Upper lobe of left lung (tissue), 6 donors: ENCODE measurements around the gene RIMS4. TPM values are rescaled to one million over a fixed set of nuclear protein-coding genes. Genes with fewer than 3 reads are reported as not detected.

Experiments used
- ATAC-seq, 2 donors: fragments of 200-7000 bp; cut with Tn5 transposase; one replicate each; pipeline ENCODE4 v1.9.1; 2022; ENCODE audit warnings: mild to moderate bottlenecking in 2 of 2, moderate library complexity in 2 of 2; ENCODE audit not compliant: low FRiP score in 2 of 2
- DNase-seq, 2 donors: peaks; one replicate each; pipeline ENCODE4 v3.0.0-alpha.2; 2019 to 2020
- H3K27ac ChIP-seq, 4 donors: fragments of 200-600 bp; sonication (generic); one replicate each; pipeline ENCODE4 v1.5.1; 2016 to 2019
- H3K27me3 ChIP-seq, 4 donors: fragments of 200-600 bp; sonication (generic); one replicate each; pipeline ENCODE4 v1.5.1; 2017 to 2019
- H3K36me3 ChIP-seq, 4 donors: fragments of 200-600 bp; sonication (generic); one replicate each; pipeline ENCODE4 v1.5.1; 2016 to 2019
- H3K4me1 ChIP-seq, 4 donors: fragments of 200-600 bp; sonication (generic); one replicate each; pipeline ENCODE4 v1.5.1; 2018 to 2019
- H3K4me3 ChIP-seq, 4 donors: fragments of 200-600 bp; sonication (generic); one replicate each; pipeline ENCODE4 v1.5.1; 2017 to 2019; ENCODE audit warnings: mild to moderate bottlenecking in 2 of 4, moderate library complexity in 1 of 4
- H3K9me3 ChIP-seq, 4 donors: fragments of 200-600 bp; sonication (generic); one replicate each; pipeline ENCODE4 v1.5.1; 2018 to 2019
- EP300 ChIP-seq, 4 donors: sonication (generic); formaldehyde crosslinking; IDR thresholded peaks; one replicate each; pipeline ENCODE4 v1.5.1; 2017; ENCODE audit warnings: antibody characterized with exemption in 4 of 4, control low read depth in 2 of 4
- POLR2A ChIP-seq, 4 donors: fragments of 450-650 bp; IDR thresholded peaks; one replicate each; pipeline ENCODE4 v1.5.1; 2016 to 2017; ENCODE audit warnings: antibody characterized with exemption in 4 of 4, mild to moderate bottlenecking in 2 of 4
- POLR2AphosphoS5 ChIP-seq, 2 donors: sonication (generic); formaldehyde crosslinking; IDR thresholded peaks; one replicate each; pipeline ENCODE4 v1.5.1; 2017; ENCODE audit warnings: antibody characterized with exemption in 2 of 2
- WGBS, 2 donors: methylation state at CpG; one replicate each; pipeline ENCODE4 v1.1.5; 2017 to 2018; 5-methylcytosine and 5-hydroxymethylcytosine counted together
- total RNA-seq, 6 donors: library from RNA; depleted of rRNA in 4 of 6; stranded (reverse); fragments of >200 nt in 4 of 6; gene quantifications; one replicate each; pipeline versions ENCODE4 v1.1.0 to v1.2.1, GENCODE V29; 2016 to 2021
- TF ChIP-seq, protein P1 (sequence below), 6 experiments: fragments of 450-650 bp in 4 of 6; fragments of 200-600 bp in 2 of 6; sonication (generic) in 2 of 6; IDR thresholded peaks; one replicate each; pipeline ENCODE4 v1.5.1; 2016 to 2019; ENCODE audit warnings: antibody characterized with exemption in 6 of 6
- donor health status: DM: no; HTN: no; CAD: no; lungs with moderate emphysema.
- donor health status: DM: no; HTN: yes; CAD: no; lungs with severe emphysema.

RIMS4 gene
- total RNA-seq, 6 donors from 2014 or later = 1.0 to 2.2 (median 2.1) TPM

DNA sequence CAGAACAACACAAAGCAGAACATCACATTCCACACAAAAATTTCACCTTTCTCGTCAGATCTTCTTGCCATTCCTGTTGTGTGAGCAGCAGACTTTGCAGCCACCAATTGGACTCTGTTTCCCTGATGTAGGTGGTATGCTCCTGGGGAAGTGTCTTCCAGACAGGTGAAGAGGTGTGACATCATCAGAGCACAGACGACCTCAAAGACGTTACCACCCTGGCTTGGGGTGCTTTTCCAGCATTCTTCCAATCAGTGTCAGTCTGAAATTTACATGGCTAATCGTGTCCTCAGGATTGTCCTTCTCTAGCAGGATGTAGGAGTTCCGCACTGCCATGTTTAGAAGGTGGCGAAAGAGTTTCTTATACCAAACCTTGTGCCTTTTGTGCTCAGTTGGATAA lies 31.6 kb upstream of the RIMS4 start:
- H3K4me1 ChIP-seq = no peaks in the 10 kb centered on the region
- 59 to 79% methylated on average over 6 of the region's 6 CpGs for WGBS, 2 donors
- H3K4me3 ChIP-seq = no peak overlapping the region
- ATAC-seq (no peak), DNase-seq (no peak)
- H3K9me3 ChIP-seq = no peaks in the 10 kb centered on the region
- no peaks in the 10 kb centered on the region for H3K36me3 ChIP-seq
- no peak for TF ChIP-seq POLR2A (IDR thresholded peaks at IDR 0.05)
- TF ChIP-seq, protein P1, sequence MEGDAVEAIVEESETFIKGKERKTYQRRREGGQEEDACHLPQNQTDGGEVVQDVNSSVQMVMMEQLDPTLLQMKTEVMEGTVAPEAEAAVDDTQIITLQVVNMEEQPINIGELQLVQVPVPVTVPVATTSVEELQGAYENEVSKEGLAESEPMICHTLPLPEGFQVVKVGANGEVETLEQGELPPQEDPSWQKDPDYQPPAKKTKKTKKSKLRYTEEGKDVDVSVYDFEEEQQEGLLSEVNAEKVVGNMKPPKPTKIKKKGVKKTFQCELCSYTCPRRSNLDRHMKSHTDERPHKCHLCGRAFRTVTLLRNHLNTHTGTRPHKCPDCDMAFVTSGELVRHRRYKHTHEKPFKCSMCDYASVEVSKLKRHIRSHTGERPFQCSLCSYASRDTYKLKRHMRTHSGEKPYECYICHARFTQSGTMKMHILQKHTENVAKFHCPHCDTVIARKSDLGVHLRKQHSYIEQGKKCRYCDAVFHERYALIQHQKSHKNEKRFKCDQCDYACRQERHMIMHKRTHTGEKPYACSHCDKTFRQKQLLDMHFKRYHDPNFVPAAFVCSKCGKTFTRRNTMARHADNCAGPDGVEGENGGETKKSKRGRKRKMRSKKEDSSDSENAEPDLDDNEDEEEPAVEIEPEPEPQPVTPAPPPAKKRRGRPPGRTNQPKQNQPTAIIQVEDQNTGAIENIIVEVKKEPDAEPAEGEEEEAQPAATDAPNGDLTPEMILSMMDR (IDR thresholded peaks at IDR 0.05) = no peak
- no peak for TF ChIP-seq EP300 (IDR thresholded peaks at IDR 0.05)
- TF ChIP-seq POLR2AphosphoS5 (IDR thresholded peaks at IDR 0.05) = no peak
- no peak overlapping the region for H3K27ac ChIP-seq
- H3K27me3 ChIP-seq = no peaks in the 10 kb centered on the region

DNA sequence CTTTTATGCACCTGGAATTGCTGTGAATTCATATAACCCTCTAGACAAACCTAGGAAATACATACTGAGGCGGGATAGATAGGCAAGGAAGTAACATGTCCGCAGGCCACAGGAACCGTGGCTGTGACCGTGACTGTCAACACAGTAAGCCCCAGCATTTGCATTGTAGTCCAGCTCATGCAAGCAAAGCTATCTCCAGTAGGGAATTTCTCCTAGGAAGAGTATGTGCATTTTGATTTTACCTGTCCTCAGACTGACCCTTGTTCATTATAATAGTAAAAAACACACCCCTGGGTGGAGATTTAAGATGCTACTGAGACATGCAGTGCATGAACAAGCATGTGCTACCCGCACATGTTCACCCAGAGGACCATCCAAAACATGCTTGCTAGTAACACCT lies 30.5 kb upstream of the RIMS4 start:
- TF ChIP-seq, protein P1 (IDR thresholded peaks at IDR 0.05) = no peak
- TF ChIP-seq POLR2A (IDR thresholded peaks at IDR 0.05) (no peak), POLR2AphosphoS5 (IDR thresholded peaks at IDR 0.05) (no peak), EP300 (IDR thresholded peaks at IDR 0.05) (no peak)
- Histone ChIP-seq H3K27me3 (no peaks in the 10 kb centered on the region), H3K9me3 (no peaks in the 10 kb centered on the region), H3K36me3 (no peaks in the 10 kb centered on the region), H3K27ac (no peak overlapping the region), H3K4me3 (no peak overlapping the region), H3K4me1 (no peaks in the 10 kb centered on the region)
- ATAC-seq = no peak
- 80 to 90% methylated on average over 5 of the region's 5 CpGs for WGBS, 2 donors
- DNase-seq = no peak

DNA sequence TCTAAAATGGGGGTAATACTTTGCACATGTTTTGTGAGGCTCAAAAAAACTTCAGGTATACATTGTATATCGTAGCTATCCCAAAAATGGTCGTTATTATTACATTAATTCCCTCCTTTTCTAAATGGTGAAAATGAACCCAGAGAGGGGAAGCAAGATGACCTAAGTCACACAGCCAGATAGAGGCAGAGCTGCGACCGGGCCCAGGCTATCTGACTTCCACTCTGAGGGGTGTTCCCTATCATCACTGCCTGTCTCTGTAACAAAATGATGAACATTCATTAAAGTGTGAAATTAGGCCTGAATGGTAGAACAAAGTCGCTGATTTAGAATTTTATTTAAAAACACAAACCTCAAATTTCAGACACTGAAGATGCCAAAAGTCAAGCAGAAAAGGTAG lies 29.1 kb upstream of the RIMS4 start:
- ATAC-seq = no peak
- no peaks in the 10 kb centered on the region for H3K4me1 ChIP-seq
- DNase-seq = no peak
- H3K9me3 ChIP-seq = no peaks in the 10 kb centered on the region
- no peak overlapping the region for H3K4me3 ChIP-seq
- TF ChIP-seq POLR2A (IDR thresholded peaks at IDR 0.05) = no peak
- H3K27me3 ChIP-seq = no peaks in the 10 kb centered on the region
- 86 to 91% methylated on average over 5 of the region's 5 CpGs for WGBS, 2 donors
- H3K27ac ChIP-seq = no peak overlapping the region
- no peaks in the 10 kb centered on the region for H3K36me3 ChIP-seq

DNA sequence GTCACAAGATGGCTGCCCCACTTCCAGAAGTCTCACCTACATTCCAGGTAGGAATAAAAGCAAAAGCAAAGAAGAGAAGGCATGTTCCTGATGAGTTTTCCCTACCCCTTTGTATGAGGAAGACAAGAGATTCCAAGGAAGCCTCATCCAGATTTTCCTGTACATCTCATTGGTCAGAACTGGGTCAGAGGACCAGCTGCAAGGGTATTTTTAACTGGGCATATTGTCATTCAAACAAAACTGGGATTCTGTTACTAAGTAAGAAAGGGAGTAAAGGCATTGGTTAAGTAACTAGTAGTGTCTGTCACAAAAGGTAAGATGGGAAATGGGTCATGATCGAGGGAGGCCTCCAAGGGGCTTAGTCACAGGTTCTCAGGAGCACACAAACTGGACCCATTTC lies 28.2 kb upstream of the RIMS4 start:
- no peaks in the 10 kb centered on the region for H3K4me1 ChIP-seq
- H3K36me3 ChIP-seq = no peaks in the 10 kb centered on the region
- no peaks in the 10 kb centered on the region for H3K9me3 ChIP-seq
- no peak for TF ChIP-seq POLR2A (IDR thresholded peaks at IDR 0.05)
- no peak for TF ChIP-seq POLR2AphosphoS5 (IDR thresholded peaks at IDR 0.05)
- no peak for TF ChIP-seq EP300 (IDR thresholded peaks at IDR 0.05)
- TF ChIP-seq, protein P1 (IDR thresholded peaks at IDR 0.05) = no peak
- whole genome bisulfite sequencing, 2 donors = 82 to 89% methylated on average over 1 of the region's 1 CpG
- no peaks in the 10 kb centered on the region for H3K27me3 ChIP-seq
- no peak overlapping the region for H3K4me3 ChIP-seq
- no peak overlapping the region for H3K27ac ChIP-seq
- DNase-seq (no peak), ATAC-seq (no peak)

DNA sequence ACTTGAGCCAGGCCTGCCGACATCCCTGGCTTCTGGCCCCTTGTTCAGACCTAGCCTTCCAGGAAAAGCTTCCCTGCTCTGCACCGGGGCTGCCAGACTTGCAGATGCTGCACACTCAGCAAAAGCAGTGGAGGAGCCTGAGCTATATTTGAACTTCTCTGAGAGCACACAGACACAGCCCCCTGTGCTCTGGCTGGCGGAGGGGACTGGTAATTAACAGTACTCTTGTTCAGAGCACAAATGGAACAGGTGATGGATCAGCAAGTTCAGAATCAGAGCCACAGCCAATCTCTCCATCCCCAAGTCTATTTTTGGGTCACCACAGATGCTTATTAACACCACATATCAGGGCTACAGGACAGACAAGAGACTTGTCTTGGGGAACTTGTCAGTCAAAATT lies 27.6 kb upstream of the RIMS4 start:
- H3K27ac ChIP-seq = no peak overlapping the region
- no peaks in the 10 kb centered on the region for H3K4me1 ChIP-seq
- no peaks in the 10 kb centered on the region for H3K9me3 ChIP-seq
- DNase-seq (no peak), ATAC-seq (no peak)
- H3K27me3 ChIP-seq = no peaks in the 10 kb centered on the region
- TF ChIP-seq, protein P1 (IDR thresholded peaks at IDR 0.05) = no peak
- TF ChIP-seq POLR2A (IDR thresholded peaks at IDR 0.05) (no peak), POLR2AphosphoS5 (IDR thresholded peaks at IDR 0.05) (no peak), EP300 (IDR thresholded peaks at IDR 0.05) (no peak)
- WGBS, 2 donors = 38 to 65% methylated on average over 1 to 3 of the region's 3 CpGs
- H3K36me3 ChIP-seq = no peaks in the 10 kb centered on the region
- no peak overlapping the region for H3K4me3 ChIP-seq
